ENCODE results near the gene DLG2.

DLG2 gene

GRCh38 chr11:84173078-84173477 is 1454.1 kb downstream of the DLG2 start:
- TF ChIP-seq, protein P1, sequence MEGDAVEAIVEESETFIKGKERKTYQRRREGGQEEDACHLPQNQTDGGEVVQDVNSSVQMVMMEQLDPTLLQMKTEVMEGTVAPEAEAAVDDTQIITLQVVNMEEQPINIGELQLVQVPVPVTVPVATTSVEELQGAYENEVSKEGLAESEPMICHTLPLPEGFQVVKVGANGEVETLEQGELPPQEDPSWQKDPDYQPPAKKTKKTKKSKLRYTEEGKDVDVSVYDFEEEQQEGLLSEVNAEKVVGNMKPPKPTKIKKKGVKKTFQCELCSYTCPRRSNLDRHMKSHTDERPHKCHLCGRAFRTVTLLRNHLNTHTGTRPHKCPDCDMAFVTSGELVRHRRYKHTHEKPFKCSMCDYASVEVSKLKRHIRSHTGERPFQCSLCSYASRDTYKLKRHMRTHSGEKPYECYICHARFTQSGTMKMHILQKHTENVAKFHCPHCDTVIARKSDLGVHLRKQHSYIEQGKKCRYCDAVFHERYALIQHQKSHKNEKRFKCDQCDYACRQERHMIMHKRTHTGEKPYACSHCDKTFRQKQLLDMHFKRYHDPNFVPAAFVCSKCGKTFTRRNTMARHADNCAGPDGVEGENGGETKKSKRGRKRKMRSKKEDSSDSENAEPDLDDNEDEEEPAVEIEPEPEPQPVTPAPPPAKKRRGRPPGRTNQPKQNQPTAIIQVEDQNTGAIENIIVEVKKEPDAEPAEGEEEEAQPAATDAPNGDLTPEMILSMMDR (IDR thresholded peaks at IDR 0.05) = no peak
- no peak for TF ChIP-seq ZFX (IDR thresholded peaks at IDR 0.05; ENCODE audit: borderline replicate concordance)
- H3K27ac ChIP-seq = no peak overlapping the region

DNA sequence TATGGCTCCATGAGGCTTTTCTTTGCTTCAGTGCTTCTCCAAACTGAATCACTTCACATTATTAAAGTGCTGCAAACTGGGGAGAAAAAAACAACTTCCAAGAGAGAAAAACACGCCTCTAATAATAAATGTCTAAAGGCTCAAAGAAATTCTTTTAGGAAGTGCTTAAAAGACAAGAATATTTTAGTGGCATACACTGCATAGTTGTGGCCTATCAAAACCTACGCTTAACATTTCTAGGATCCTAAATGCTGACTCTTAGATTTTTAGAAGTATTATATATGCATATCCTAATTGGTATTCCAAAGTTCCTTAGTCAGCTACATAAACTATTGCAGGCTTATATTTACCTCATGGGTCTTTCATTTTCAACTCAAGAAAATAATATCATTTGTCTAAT is 1462.0 kb downstream of the DLG2 start:
- H3K27ac ChIP-seq = no peak overlapping the region
- TF ChIP-seq, protein P1 (IDR thresholded peaks at IDR 0.05) = no peak
- TF ChIP-seq ZFX (IDR thresholded peaks at IDR 0.05; ENCODE audit: borderline replicate concordance) = no peak

GRCh38 chr11:84164728-84165127 is 1462.4 kb downstream of the DLG2 start:
- TF ChIP-seq, protein P1 (IDR thresholded peaks at IDR 0.05) = no peak
- no peak for TF ChIP-seq ZFX (IDR thresholded peaks at IDR 0.05; ENCODE audit: borderline replicate concordance)
- no peak overlapping the region for H3K27ac ChIP-seq

- no peak for TF ChIP-seq ZFX (IDR thresholded peaks at IDR 0.05; ENCODE audit: borderline replicate concordance)
- TF ChIP-seq, protein P1 (IDR thresholded peaks at IDR 0.05) = no peak
- H3K27ac ChIP-seq = no peak overlapping the region
Observed at GRCh38 chr11:84163116-84163515, 1464.0 kb downstream of the DLG2 start.

- TF ChIP-seq, protein P1 (IDR thresholded peaks at IDR 0.05) = no peak
- no peak for TF ChIP-seq ZFX (IDR thresholded peaks at IDR 0.05; ENCODE audit: borderline replicate concordance)
- no peak overlapping the region for H3K27ac ChIP-seq
Observed at GRCh38 chr11:84157639-84158038, 1469.5 kb downstream of the DLG2 start.

GRCh38 chr11:84146826-84147225 is 1480.3 kb downstream of the DLG2 start:
- TF ChIP-seq, protein P1 (IDR thresholded peaks at IDR 0.05) = 0 out of 2 replicates have a peak, but pooled peaks have one; percentile 5
- TF ChIP-seq ZFX (IDR thresholded peaks at IDR 0.05; ENCODE audit: borderline replicate concordance) = no peak
- no peak overlapping the region for H3K27ac ChIP-seq

GRCh38 chr11:84145616-84146185 is 1481.4 kb downstream of the DLG2 start:
- TF ChIP-seq, protein P1 (IDR thresholded peaks at IDR 0.05) = no peak
- no peak for TF ChIP-seq ZFX (IDR thresholded peaks at IDR 0.05; ENCODE audit: borderline replicate concordance)
- no peak overlapping the region for H3K27ac ChIP-seq

Measured in 22Rv1 (cell line).